Gastrocnemius medialis (tissue), 4 donors: ENCODE results near the gene MSLN. TPM values are rescaled to one million over a fixed set of nuclear protein-coding genes. Genes with fewer than 3 reads are reported as not detected.
"Not testable (repeated sequence)": the region's sequence is repeated elsewhere in the genome, so short reads cannot be mapped to it uniquely, and the experiment has no call there.

Experiments used
- ATAC-seq, 2 donors: fragments of 150-250 bp; one replicate each; pipeline ENCODE4 v1.9.1; 2016
- DNase-seq, 2 donors: peaks; one replicate each; pipeline ENCODE4 v3.0.0-alpha.2; 2019
- H3K27ac ChIP-seq, 4 donors: fragments of 200-600 bp; sonication (generic); 1 replicate in 1 of 4; 2 replicates in 3 of 4; pipeline ENCODE4 v1.5.1; 2016 to 2018; ENCODE audit warnings: mild to moderate bottlenecking in 2 of 4, moderate library complexity in 1 of 4
- H3K27me3 ChIP-seq, 3 donors: fragments of 200-600 bp; sonication (generic) in 2 of 3; 1 replicate in 1 of 3; 2 replicates in 2 of 3; pipeline versions ENCODE4 v1.5.1 to v1.6.0; 2016 to 2019; ENCODE audit warnings: mild to moderate bottlenecking in 1 of 3, moderate library complexity in 1 of 3
- H3K36me3 ChIP-seq, 2 donors: fragments of 200-600 bp; sonication (generic) in 1 of 2; one replicate each; pipeline ENCODE4 v1.5.1; 2017 to 2018
- H3K4me1 ChIP-seq, 2 donors: fragments of 200-600 bp; sonication (generic) in 1 of 2; one replicate each; pipeline ENCODE4 v1.5.1; 2016 to 2017; ENCODE audit warnings: mild to moderate bottlenecking in 2 of 2
- H3K4me3 ChIP-seq, 4 donors: fragments of 200-600 bp; sonication (generic) in 3 of 4; 1 replicate in 1 of 4; 2 replicates in 3 of 4; pipeline ENCODE4 v1.5.1; 2016 to 2019; ENCODE audit warnings: mild to moderate bottlenecking in 2 of 4
- H3K9me3 ChIP-seq, 3 donors: fragments of 200-600 bp; sonication (generic) in 2 of 3; 1 replicate in 1 of 3; 2 replicates in 2 of 3; pipeline ENCODE4 v1.5.1; 2016 to 2019
- CTCF ChIP-seq, 5 experiments: fragments of 450-650 bp in 3 of 5; fragments of 200-600 bp in 2 of 5; sonication (generic) in 2 of 5; IDR thresholded peaks in 4 of 5; conservative IDR thresholded peaks in 1 of 5; 1 replicate in 4 of 5; 2 replicates in 1 of 5; pipeline ENCODE4 v1.5.1; 2016 to 2019; ENCODE audit warnings: antibody characterized with exemption in 5 of 5, mild to moderate bottlenecking in 3 of 5, moderate library complexity in 3 of 5
- POLR2A ChIP-seq, 2 donors: fragments of 450-650 bp; IDR thresholded peaks; one replicate each; pipeline ENCODE4 v1.6.1; 2017; ENCODE audit warnings: antibody characterized with exemption in 2 of 2, mild to moderate bottlenecking in 2 of 2, moderate library complexity in 2 of 2
- in situ Hi-C, 4 donors: fragments of 200-750 bp; cut with MboI; loops; one replicate each; pipeline versions ENCODE4 v1.15.0 to v1.8.0; 2017; ENCODE audit warnings: low sequenced_read_pairs in 4 of 4
- intact Hi-C: fragments of 100-400 bp; cut with DNase I; formaldehyde crosslinking; loops from one replicate; pipeline ENCODE4 v1.15.1; 2023; ENCODE audit warnings: low total_unique reads
- total RNA-seq, 4 donors: library from RNA; depleted of rRNA; stranded (reverse); fragments of >200 nt; gene quantifications; one replicate each; pipeline versions ENCODE4 v1.1.0 to v1.2.3, GENCODE V29; 2016

Gene MSLN
- total RNA-seq, 4 donors from 2014 or later = not detected

GRCh38 chr16:749010-749409 is 11.5 kb upstream of the MSLN start:
- TF ChIP-seq CTCF (IDR thresholded peaks at IDR 0.05 in 4 of 5, conservative IDR thresholded peaks at IDR 0.05 in 1 of 5) (no peak), POLR2A (IDR thresholded peaks at IDR 0.05) (no peak)
- ATAC-seq (no peak), DNase-seq (no peak)
- H3K4me3 ChIP-seq = no peak overlapping the region
- intact Hi-C loops = no loop called here
- no peaks in the 10 kb centered on the region for H3K9me3 ChIP-seq
- H3K36me3 ChIP-seq = no peaks in the 10 kb centered on the region
- in situ Hi-C loops = no loop called here
- peaks cover 10 to 29% (median 13%) of the 10 kb centered on the region in 3 donors for H3K27me3 ChIP-seq
- H3K4me1 ChIP-seq = no peaks in the 10 kb centered on the region
- H3K27ac ChIP-seq = no peak overlapping the region

- Histone ChIP-seq H3K4me1 (no peaks in the 10 kb centered on the region), H3K9me3 (no peaks in the 10 kb centered on the region), H3K4me3 (no peak overlapping the region), H3K27ac (no peak overlapping the region), H3K36me3 (no peaks in the 10 kb centered on the region), H3K27me3 (peaks cover 12 to 31% (median 15%) of the 10 kb centered on the region in 3 donors)
- TF ChIP-seq POLR2A (IDR thresholded peaks at IDR 0.05) = no peak
- no peak for TF ChIP-seq CTCF (IDR thresholded peaks at IDR 0.05 in 4 of 5, conservative IDR thresholded peaks at IDR 0.05 in 1 of 5)
- in situ Hi-C loops = no loop called here
- DNase-seq = no peak
- ATAC-seq = no peak
- intact Hi-C loops = no loop called here
Observed at GRCh38 chr16:750485-750884, 10.0 kb upstream of the MSLN start.

- Histone ChIP-seq H3K27ac (no peak overlapping the region), H3K4me1 (no peaks in the 10 kb centered on the region), H3K27me3 (peaks cover 12 to 36% (median 15%) of the 10 kb centered on the region in 3 donors), H3K4me3 (no peak overlapping the region), H3K9me3 (no peaks in the 10 kb centered on the region), H3K36me3 (no peaks in the 10 kb centered on the region)
- DNase-seq (no peak), ATAC-seq (no peak)
- intact Hi-C loops (no loop called here), in situ Hi-C loops (no loop called here)
- TF ChIP-seq POLR2A (IDR thresholded peaks at IDR 0.05) = no peak
- TF ChIP-seq CTCF (IDR thresholded peaks at IDR 0.05 in 4 of 5, conservative IDR thresholded peaks at IDR 0.05 in 1 of 5) = no peak
Observed at GRCh38 chr16:751152-752006, 9.2 kb upstream of the MSLN start.

- ATAC-seq (no peak), DNase-seq (no peak)
- in situ Hi-C loops = no loop called here
- H3K27ac ChIP-seq = no peak overlapping the region
- TF ChIP-seq CTCF (IDR thresholded peaks at IDR 0.05 in 4 of 5, conservative IDR thresholded peaks at IDR 0.05 in 1 of 5) = no peak
- no peak for TF ChIP-seq POLR2A (IDR thresholded peaks at IDR 0.05)
- H3K4me3 ChIP-seq = no peak overlapping the region
- H3K9me3 ChIP-seq = no peaks in the 10 kb centered on the region
- peaks cover 12 to 36% (median 15%) of the 10 kb centered on the region in 3 donors for H3K27me3 ChIP-seq
- no peaks in the 10 kb centered on the region for H3K36me3 ChIP-seq
- H3K4me1 ChIP-seq = no peaks in the 10 kb centered on the region
- intact Hi-C loops = no loop called here
Observed at GRCh38 chr16:752007-752312, 8.6 kb upstream of the MSLN start.

GRCh38 chr16:754121-754607 is 6.4 kb upstream of the MSLN start:
- DNase-seq, H3K36me3 ChIP-seq, H3K4me1 ChIP-seq, ATAC-seq, in situ Hi-C loops, H3K27ac ChIP-seq, intact Hi-C loops, H3K9me3 ChIP-seq, H3K4me3 ChIP-seq: not testable (repeated sequence)
- peaks cover 12 to 36% (median 15%) of the 10 kb centered on the region in 3 donors for H3K27me3 ChIP-seq
